Kidney epithelial cell (primary cell): ENCODE results near the gene BCAR3. TPM values are rescaled to one million over a fixed set of nuclear protein-coding genes. Genes with fewer than 3 reads are reported as not detected.

Experiments
- DNase-seq: peaks from one replicate; pipeline ENCODE4 v3.0.0-alpha.2; 2010; ENCODE audit warnings: low read depth
- H3K27me3 ChIP-seq: 2 replicates; pipeline ENCODE4 v1.6.0; 2011; ENCODE audit warnings: low read length; ENCODE audit not compliant: control insufficient read depth, insufficient read depth
- H3K36me3 ChIP-seq: 2 replicates; pipeline ENCODE4 v1.5.1; 2011; ENCODE audit warnings: low read length; ENCODE audit not compliant: control insufficient read depth, insufficient read depth
- H3K4me3 ChIP-seq: 2 replicates; pipeline ENCODE4 v1.5.1; 2011; ENCODE audit warnings: low read depth, mild to moderate bottlenecking, control low read depth, low read length
- CTCF ChIP-seq: IDR thresholded peaks from 2 replicates; pipeline ENCODE4 v1.5.1; 2011; ENCODE audit warnings: mild to moderate bottlenecking, moderate library complexity, low read length, control low read depth, inconsistent platforms; ENCODE audit not compliant: insufficient read depth, poor library complexity, severe bottlenecking
- total RNA-seq: library from RNA; depleted of rRNA; stranded (reverse); fragments of >200 nt; gene quantifications from 2 replicates; pipeline ENCODE4 v1.2.3, GENCODE V29; 2015

Gene BCAR3
- total RNA-seq, 1 donor from 2014 or later, result 93.3 TPM

- H3K36me3 ChIP-seq, result no peaks in the 10 kb centered on the region
Observed at GRCh38 chr1:93703643-93704042, 22.0 kb upstream of the BCAR3 start.

GRCh38 chr1:93702828-93703183, 21.2 kb upstream of the BCAR3 start:
- no peak for DNase-seq
- Histone ChIP-seq H3K36me3 (no peaks in the 10 kb centered on the region), H3K4me3 (no peak overlapping the region), H3K27me3 (no peaks in the 10 kb centered on the region)
- TF ChIP-seq CTCF, result no peak

More at GRCh38 chr1:93703643-93704042, 22.0 kb upstream of the BCAR3 start:
- H3K4me3 ChIP-seq, result no peak overlapping the region
- no peaks in the 10 kb centered on the region for H3K27me3 ChIP-seq
- no peak for DNase-seq
- no peak for TF ChIP-seq CTCF

GRCh38 chr1:93702111-93702827, 20.6 kb upstream of the BCAR3 start:
- no peaks in the 10 kb centered on the region for H3K27me3 ChIP-seq
- TF ChIP-seq CTCF, result no peak
- H3K4me3 ChIP-seq, result no peak overlapping the region
- peak; percentile 54 for DNase-seq
- no peaks in the 10 kb centered on the region for H3K36me3 ChIP-seq

- DNase-seq, result peak; percentile 100
- H3K36me3 ChIP-seq, result no peaks in the 10 kb centered on the region
- H3K27me3 ChIP-seq, result no peaks in the 10 kb centered on the region
- no peak for TF ChIP-seq CTCF
- no peak overlapping the region for H3K4me3 ChIP-seq
Observed at GRCh38 chr1:93701629-93702028, 20.0 kb upstream of the BCAR3 start.

- Histone ChIP-seq H3K36me3 (no peaks in the 10 kb centered on the region), H3K4me3 (no peak overlapping the region), H3K27me3 (no peaks in the 10 kb centered on the region)
- TF ChIP-seq CTCF, result no peak
- DNase-seq, result no peak
Observed at GRCh38 chr1:93700532-93701469, 19.2 kb upstream of the BCAR3 start.
